Measurements from ENCODE around the gene HSBP1L1. TPM values are rescaled to one million over a fixed set of nuclear protein-coding genes. Genes with fewer than 3 reads are reported as not detected.

Gene HSBP1L1
- total and polyA plus RNA-seq, 2 of the 13 experiments (the other 11 are each of a cell fraction or from before 2014, with no cell fraction given): 22.6 to 45.1 TPM

- no peak for TF ChIP-seq TEF (CRISPR knock-in tag; IDR thresholded peaks at IDR 0.05)
- TF ChIP-seq ETV6 (CRISPR knock-in tag; conservative IDR thresholded peaks at IDR 0.05): no peak
- 0 out of 2 replicates have a peak, but pooled peaks have one; percentile 23 for TF ChIP-seq KDM6A (CRISPR knock-in tag; IDR thresholded peaks at IDR 0.05; ENCODE audit: low read depth)
- TF ChIP-seq ZNF18 (CRISPR knock-in tag; IDR thresholded peaks at IDR 0.05; ENCODE audit: insufficient replicate concordance): peak; percentile 27
- TF ChIP-seq ZNF362 (CRISPR knock-in tag; IDR thresholded peaks at IDR 0.05; ENCODE audit: borderline replicate concordance): no peak
- TF ChIP-seq BCLAF1 (IDR thresholded peaks at IDR 0.05): no peak
- no peak for TF ChIP-seq SMAD9 (CRISPR knock-in tag; IDR thresholded peaks at IDR 0.05)
- TF ChIP-seq ZNF441 (CRISPR knock-in tag; IDR thresholded peaks at IDR 0.05; ENCODE audit: borderline replicate concordance): no peak
- no peak for TF ChIP-seq RELA (CRISPR knock-in tag; IDR thresholded peaks at IDR 0.05)
- TF ChIP-seq MAZ (IDR thresholded peaks at IDR 0.05; ENCODE audit: borderline replicate concordance, low read depth, low read length): no peak
- no peak for TF ChIP-seq MAZ (CRISPR knock-in tag; IDR thresholded peaks at IDR 0.05; ENCODE audit: low read depth)
- no peak for TF ChIP-seq ZNF710 (CRISPR knock-in tag; IDR thresholded peaks at IDR 0.05; ENCODE audit: borderline replicate concordance)
- no peak for TF ChIP-seq SMAD1 (CRISPR knock-in tag; IDR thresholded peaks at IDR 0.05; ENCODE audit: borderline replicate concordance, low read depth)
- TF ChIP-seq HDAC2 (CRISPR knock-in tag; IDR thresholded peaks at IDR 0.05): 0 out of 2 replicates have a peak, but pooled peaks have one; percentile 37
- no peak for TF ChIP-seq ZNF225 (CRISPR knock-in tag; IDR thresholded peaks at IDR 0.05)
- no peak for TF ChIP-seq PITX1 (CRISPR knock-in tag; IDR thresholded peaks at IDR 0.05)
- no peak for TF ChIP-seq PRPF4 (IDR thresholded peaks at IDR 0.05; ENCODE audit: low read depth, low read length, poor library complexity, severe bottlenecking)
- TF ChIP-seq TAF1 (CRISPR knock-in tag; IDR thresholded peaks at IDR 0.05): no peak
- TF ChIP-seq HNF4G (IDR thresholded peaks at IDR 0.05; ENCODE audit: borderline replicate concordance, low read depth, low read length): peak; percentile 43; the same call in 1 of the 2 replicates
- TF ChIP-seq HNF4G (CRISPR knock-in tag; IDR thresholded peaks at IDR 0.05; ENCODE audit: borderline replicate concordance, low read depth): no peak
- TF ChIP-seq ZNF580 (CRISPR knock-in tag; IDR thresholded peaks at IDR 0.05; ENCODE audit: borderline replicate concordance, low read depth): no peak
- TF ChIP-seq YEATS2 (CRISPR knock-in tag; IDR thresholded peaks at IDR 0.05; ENCODE audit: borderline replicate concordance): no peak
- TF ChIP-seq ZFAT (CRISPR knock-in tag; conservative IDR thresholded peaks at IDR 0.05): no peak
Measured at GRCh38 chr18:79936641-79937040, 27.8 kb upstream of the HSBP1L1 start (continued).

All from HepG2 (cell line).